HG03159 (cell line): ENCODE data around the gene KLHL20.

Experiments
- ATAC-seq: cut with Tn5 transposase; IDR thresholded peaks from one replicate; pipeline ENCODE4 v1.9.1; 2021; ENCODE audit warnings: mild to moderate bottlenecking, moderate library complexity; ENCODE audit not compliant: unreplicated experiment

Gene KLHL20

DNA sequence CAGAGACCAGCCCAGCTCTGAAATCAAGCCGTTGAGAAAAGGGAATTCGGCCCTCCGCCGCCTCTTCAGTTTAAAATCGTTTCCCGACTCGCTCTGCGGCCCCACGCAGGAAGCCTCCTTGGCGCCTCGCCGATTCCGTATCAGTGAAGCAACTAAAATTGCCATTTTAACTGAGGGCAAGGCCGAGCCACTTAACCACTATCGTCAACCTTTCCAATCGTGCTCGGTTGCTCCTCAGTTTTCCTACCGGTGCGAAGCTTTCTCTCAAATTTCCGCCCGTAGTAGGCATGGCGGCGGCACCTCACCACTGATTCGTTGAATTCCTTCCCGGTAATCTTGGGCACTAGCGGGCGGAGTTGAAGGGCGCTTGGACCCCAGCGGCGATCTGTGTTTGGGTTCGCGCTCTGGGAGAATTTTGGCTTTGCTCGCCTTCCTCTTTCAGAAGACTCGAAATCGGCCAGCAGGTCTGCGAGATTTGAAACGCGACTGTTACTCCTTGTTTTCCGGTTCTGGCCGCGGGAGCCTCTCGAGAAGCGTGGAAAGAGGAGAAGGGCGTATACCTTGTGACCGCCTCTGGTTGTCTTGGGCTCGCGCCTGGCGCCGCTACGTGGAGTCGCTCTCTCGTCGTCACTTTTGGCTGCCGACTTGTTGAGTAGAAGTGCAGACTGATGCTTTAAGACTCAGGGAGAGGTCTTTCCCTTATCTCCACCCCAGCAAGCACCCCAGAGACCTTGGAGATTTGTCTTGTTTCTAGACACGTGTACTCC is 109.7 kb downstream of the KLHL20 start, which contains the start of the genes CENPL and DARS2:
TSS of gene CENPL (minus strand) at position 569 of the 767 bp plus-strand sequence. CDS start 13,584 bp downstream, outside the sequence.
TSS of gene DARS2 (plus strand) at position 359 of the 767 bp plus-strand sequence. CDS start 557 bp downstream, outside the sequence.
- peak; percentile 82 for ATAC-seq

GRCh38 chr1:173827611-173828010 is 112.8 kb downstream of the KLHL20 start:
- ATAC-seq = no peak

DNA sequence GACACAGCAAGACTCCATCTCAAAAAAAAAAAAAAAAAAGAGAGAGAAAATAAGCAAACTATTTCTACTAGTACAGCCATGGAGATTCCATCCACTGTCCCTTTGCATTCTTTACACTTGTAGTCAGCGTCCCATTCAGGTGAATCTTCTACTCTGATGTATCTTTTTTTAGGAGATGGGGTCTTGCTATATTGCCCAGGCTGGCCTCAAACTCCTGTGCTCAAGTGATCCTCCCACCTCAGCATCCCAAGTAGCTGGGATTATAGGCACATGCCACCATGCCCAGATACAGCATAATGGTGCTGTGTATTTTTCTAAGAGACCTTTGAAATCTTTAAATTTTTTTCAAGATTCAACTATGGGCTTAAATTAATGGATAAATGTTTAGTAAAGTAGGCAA is 118.0 kb downstream of the KLHL20 start:
- ATAC-seq = no peak
